SK-N-SH treated with all-trans-retinoic acid at 6 μM for 48 hours (cell line): ENCODE data around the gene TMEM132A.

Experiments
- ARNTL ChIP-seq: fragments of 450-650 bp; formaldehyde crosslinking; IDR thresholded peaks from 2 replicates; pipeline ENCODE4 v1.5.0; 2020; ENCODE audit warnings: low read depth, mild to moderate bottlenecking, moderate library complexity, borderline replicate concordance
- CSRNP3 ChIP-seq: fragments of 250-450 bp; sonication (Bioruptor Pico); IDR thresholded peaks from 2 replicates; pipeline ENCODE4 v1.5.1; 2021; ENCODE audit warnings: mild to moderate bottlenecking, moderate library complexity
- ISL1 ChIP-seq: fragments of 250-450 bp; sonication (Bioruptor Pico); IDR thresholded peaks from 2 replicates; pipeline ENCODE4 v2.1.2; 2022; ENCODE audit warnings: mild to moderate bottlenecking, moderate library complexity
- PPARA ChIP-seq: fragments of 250-450 bp; sonication (Bioruptor Pico); IDR thresholded peaks from 2 replicates; pipeline ENCODE4 v1.5.0; 2020; ENCODE audit warnings: mild to moderate bottlenecking, borderline replicate concordance
- SNAI2 ChIP-seq: fragments of 250-450 bp; sonication (Bioruptor Pico); IDR thresholded peaks from 2 replicates; pipeline ENCODE4 v1.5.0; 2020; ENCODE audit warnings: mild to moderate bottlenecking, moderate library complexity
- TCF4 ChIP-seq: fragments of 250-450 bp; sonication (Bioruptor Pico); IDR thresholded peaks from 2 replicates; pipeline ENCODE4 v1.8.0; 2021; ENCODE audit warnings: mild to moderate bottlenecking, moderate library complexity, borderline replicate concordance
- TOX ChIP-seq: fragments of 250-450 bp; sonication (Bioruptor Pico); IDR thresholded peaks from 2 replicates; pipeline ENCODE4 v1.8.0; 2021; ENCODE audit warnings: mild to moderate bottlenecking, moderate library complexity, borderline replicate concordance
- TSHZ2 ChIP-seq: fragments of 250-450 bp; sonication (Bioruptor Pico); IDR thresholded peaks from 2 replicates; pipeline ENCODE4 v1.5.0; 2020; ENCODE audit warnings: mild to moderate bottlenecking, moderate library complexity
- ZC3H10 ChIP-seq: fragments of 250-450 bp; sonication (Bioruptor Pico); IDR thresholded peaks from 2 replicates; pipeline ENCODE4 v1.5.1; 2021; ENCODE audit warnings: mild to moderate bottlenecking, moderate library complexity
- ZNF565 ChIP-seq: fragments of 450-650 bp; formaldehyde crosslinking; conservative IDR thresholded peaks from 2 replicates; pipeline ENCODE4 v1.5.0; 2020; ENCODE audit warnings: low read depth, mild to moderate bottlenecking, moderate library complexity
- TF ChIP-seq, protein P1 (sequence below): fragments of 250-450 bp; sonication (Bioruptor Pico); IDR thresholded peaks from 2 replicates; pipeline ENCODE4 v1.8.0; 2020; ENCODE audit warnings: mild to moderate bottlenecking, moderate library complexity, borderline replicate concordance
- TF ChIP-seq, protein P2 (sequence below): fragments of 250-450 bp; sonication (Bioruptor Pico); IDR thresholded peaks from 2 replicates; pipeline ENCODE4 v1.5.1; 2020; ENCODE audit warnings: low read depth, mild to moderate bottlenecking, moderate library complexity

GRCh38 chr11:60934790-60935605, 10.7 kb downstream of the TMEM132A start:
- no peak for TF ChIP-seq ARNTL (CRISPR knock-in tag)
- TF ChIP-seq TSHZ2 (CRISPR knock-in tag) = no peak
- no peak for TF ChIP-seq PPARA
- no peak for TF ChIP-seq TOX (CRISPR knock-in tag)
- no peak for TF ChIP-seq ZC3H10 (CRISPR knock-in tag)
- TF ChIP-seq SNAI2 (CRISPR knock-in tag) = no peak
- TF ChIP-seq, protein P1, sequence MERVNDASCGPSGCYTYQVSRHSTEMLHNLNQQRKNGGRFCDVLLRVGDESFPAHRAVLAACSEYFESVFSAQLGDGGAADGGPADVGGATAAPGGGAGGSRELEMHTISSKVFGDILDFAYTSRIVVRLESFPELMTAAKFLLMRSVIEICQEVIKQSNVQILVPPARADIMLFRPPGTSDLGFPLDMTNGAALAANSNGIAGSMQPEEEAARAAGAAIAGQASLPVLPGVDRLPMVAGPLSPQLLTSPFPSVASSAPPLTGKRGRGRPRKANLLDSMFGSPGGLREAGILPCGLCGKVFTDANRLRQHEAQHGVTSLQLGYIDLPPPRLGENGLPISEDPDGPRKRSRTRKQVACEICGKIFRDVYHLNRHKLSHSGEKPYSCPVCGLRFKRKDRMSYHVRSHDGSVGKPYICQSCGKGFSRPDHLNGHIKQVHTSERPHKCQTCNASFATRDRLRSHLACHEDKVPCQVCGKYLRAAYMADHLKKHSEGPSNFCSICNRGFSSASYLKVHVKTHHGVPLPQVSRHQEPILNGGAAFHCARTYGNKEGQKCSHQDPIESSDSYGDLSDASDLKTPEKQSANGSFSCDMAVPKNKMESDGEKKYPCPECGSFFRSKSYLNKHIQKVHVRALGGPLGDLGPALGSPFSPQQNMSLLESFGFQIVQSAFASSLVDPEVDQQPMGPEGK (CRISPR knock-in tag) = no peak
- no peak for TF ChIP-seq ZNF565 (CRISPR knock-in tag)
- no peak for TF ChIP-seq CSRNP3 (CRISPR knock-in tag)
- TF ChIP-seq TCF4 (CRISPR knock-in tag) = no peak
- TF ChIP-seq, protein P2, sequence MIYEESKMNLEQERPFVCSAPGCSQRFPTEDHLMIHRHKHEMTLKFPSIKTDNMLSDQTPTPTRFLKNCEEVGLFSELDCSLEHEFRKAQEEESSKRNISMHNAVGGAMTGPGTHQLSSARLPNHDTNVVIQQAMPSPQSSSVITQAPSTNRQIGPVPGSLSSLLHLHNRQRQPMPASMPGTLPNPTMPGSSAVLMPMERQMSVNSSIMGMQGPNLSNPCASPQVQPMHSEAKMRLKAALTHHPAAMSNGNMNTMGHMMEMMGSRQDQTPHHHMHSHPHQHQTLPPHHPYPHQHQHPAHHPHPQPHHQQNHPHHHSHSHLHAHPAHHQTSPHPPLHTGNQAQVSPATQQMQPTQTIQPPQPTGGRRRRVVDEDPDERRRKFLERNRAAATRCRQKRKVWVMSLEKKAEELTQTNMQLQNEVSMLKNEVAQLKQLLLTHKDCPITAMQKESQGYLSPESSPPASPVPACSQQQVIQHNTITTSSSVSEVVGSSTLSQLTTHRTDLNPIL (CRISPR knock-in tag) = no peak
- TF ChIP-seq ISL1 (CRISPR knock-in tag) = no peak
